Right ventricle myocardium inferior (tissue), 1 donor: ENCODE measurements around the gene CEACAM7. TPM values are rescaled to one million over a fixed set of nuclear protein-coding genes. Genes with fewer than 3 reads are reported as not detected.
"Not testable (repeated sequence)": the region's sequence is repeated elsewhere in the genome, so short reads cannot be mapped to it uniquely, and the experiment has no call there.

Source experiments
- ATAC-seq: fragments of 200-7000 bp; cut with Tn5 transposase; one replicate; pipeline ENCODE4 v1.9.1; 2020; ENCODE audit warnings: mild to moderate bottlenecking, moderate library complexity
- DNase-seq: peaks from one replicate; pipeline ENCODE4 v3.0.0; 2021; ENCODE audit errors: missing footprints
- intact Hi-C: fragments of 100-400 bp; cut with DNase I; formaldehyde crosslinking; loops from one replicate; pipeline ENCODE4 v1.11.0; 2022
- total RNA-seq: library from RNA; stranded (reverse); fragmentation: NEBNext Ultra II Directional; extraction: Animal tissue kit (Norgen Biotek cat#: 25700); gene quantifications from one replicate; pipeline ENCODE4 v1.2.1, GENCODE V29; 2021
- donor health status: DM: no; HTN: yes; CAD: no; lungs with severe emphysema.

CEACAM7 gene
- total RNA-seq, 1 donor from 2014 or later = not detected

DNA sequence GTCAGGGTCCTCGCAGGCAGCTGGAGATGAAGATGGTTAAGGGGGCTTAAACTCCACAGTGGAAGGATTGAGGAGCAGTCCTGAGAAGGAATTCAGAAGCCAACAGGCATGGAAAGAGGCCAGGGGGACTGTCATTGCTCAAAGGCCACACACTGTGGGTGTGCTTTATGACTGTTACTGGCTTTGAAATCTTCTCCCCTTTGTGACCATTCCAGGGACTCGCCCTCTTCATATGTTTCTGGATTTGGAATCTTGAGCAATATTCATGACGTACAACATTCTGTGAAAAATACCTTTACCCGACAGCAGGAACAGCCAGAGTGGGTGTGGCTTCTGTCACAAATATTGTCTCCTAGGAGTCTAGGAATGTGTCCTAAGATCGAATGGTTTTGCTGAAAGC lies 16.6 kb downstream of the CEACAM7 start:
- ATAC-seq (no peak), DNase-seq (no peak)
- intact Hi-C loops = no loop called here

DNA sequence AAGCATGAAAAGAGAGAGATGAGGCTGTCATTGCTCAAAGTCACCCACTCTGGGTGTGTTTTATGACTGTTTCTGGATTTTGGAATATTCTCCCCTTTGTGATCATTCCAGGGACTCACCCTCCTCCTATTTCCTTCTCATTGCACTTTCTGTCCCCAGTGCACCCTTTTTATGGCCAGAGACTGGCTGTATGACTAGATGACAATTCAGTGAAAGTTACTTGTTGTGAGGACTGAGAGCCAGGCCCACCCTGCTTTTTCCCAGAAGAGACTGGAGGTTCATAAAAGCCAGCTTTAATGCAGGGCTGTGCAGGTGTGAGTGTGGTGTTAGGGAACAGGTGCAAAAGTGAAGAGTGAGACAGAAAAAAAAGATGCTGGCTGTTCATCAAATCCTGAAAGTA lies 17.3 kb downstream of the CEACAM7 start:
- DNase-seq = no peak
- intact Hi-C loops = no loop called here
- ATAC-seq = no peak

DNA sequence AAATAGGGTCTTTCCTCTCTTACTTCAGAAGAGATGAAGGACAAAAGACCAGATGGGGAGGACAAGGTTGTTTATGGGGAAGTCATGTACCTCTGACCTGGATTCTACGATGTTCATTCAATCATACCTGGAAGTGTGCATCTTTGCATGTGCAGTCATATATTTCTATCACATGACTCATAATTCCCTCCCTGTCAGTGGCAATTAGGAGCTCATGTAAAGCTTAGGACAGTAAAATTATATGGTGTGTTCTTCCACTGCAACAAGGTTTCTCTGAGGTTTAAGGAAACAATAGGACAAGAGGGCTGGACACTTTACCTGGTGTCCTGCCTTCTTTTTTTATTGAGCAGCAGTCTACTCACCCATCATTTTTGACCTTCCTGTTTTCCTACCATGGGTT lies 19.8 kb downstream of the CEACAM7 start:
- ATAC-seq (no peak), DNase-seq (no peak)
- intact Hi-C loops = no loop called here

DNA sequence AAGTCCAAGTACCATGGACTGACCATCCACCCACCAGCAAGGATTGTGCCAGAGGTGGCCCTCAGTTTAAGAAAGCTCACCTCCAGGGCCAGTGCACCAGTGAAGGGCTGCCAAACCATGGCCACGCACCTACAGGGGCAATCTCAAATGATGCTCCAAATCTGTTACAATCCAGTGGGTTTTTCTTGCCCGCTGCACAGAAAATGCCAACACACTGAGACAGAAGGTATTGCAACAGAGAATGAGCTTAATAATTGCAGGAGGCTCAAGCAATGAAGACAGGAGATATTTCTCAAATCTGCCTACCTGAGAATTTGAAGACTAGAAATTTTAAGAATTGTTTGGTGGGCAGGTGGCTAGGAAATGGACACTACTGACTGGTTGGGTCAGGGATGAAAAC lies 22.0 kb downstream of the CEACAM7 start:
- ATAC-seq (no peak), DNase-seq (no peak)
- intact Hi-C loops = no loop called here

DNA sequence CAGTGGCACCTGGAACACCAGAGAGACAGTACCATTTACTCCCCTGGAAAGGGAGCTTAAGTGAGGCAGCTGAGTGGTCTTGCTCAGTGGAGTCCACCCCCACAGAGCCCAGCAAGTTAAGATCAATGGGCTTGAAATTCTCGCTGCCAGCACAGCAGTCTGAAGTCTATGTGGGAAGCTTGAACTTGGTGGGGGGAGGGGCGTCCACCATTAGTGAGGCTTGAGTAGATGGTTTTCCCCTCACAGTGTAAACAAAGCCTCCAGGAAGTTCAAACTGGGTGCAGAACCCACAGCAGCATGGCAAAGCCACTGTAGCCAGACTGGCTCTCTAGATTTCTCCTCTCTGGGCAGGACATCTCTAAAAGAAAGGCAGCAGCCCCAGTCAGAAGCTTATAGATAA lies 30.9 kb downstream of the CEACAM7 start:
- ATAC-seq (no peak), DNase-seq (no peak)
- intact Hi-C loops = no loop called here

DNA sequence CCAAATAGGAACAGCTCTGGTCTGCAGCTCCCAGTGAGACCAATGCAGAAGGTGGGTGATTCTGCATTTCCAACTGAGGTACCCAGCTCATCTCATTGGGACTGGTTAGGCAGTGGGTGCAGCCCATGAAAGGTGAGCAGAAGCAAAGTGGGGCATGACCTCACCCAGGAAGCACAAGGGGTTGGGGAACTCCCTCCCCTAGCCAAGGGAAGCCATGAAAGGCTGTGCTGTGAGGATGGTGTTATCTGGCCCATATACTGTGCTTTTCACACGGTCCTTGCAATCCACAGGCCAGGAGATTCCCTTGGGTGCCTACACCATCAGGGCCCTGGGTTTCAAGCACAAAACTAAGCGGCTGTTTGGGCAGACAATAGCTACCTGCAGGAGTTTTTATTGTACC lies 31.3 kb downstream of the CEACAM7 start:
- intact Hi-C loops, ATAC-seq, DNase-seq: not testable (repeated sequence)

DNA sequence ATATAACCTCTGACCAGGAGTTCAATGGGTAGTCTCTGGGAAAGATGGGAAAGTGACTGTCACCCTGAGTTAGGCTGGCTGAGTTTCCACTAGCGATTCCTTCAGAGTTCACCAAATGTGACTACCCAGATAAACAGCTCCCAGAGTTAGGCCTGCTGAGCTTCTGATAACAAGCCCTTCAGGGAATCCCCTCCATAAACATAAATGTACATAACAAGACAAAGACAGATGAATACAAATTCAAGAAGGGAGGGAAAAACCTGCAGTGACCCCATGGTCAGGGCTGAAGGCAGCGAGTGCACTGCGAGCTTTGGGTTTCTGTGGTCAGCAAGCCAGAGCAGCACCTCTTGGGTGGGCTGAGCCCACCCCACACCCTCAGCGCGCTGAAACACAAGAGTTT lies 35.8 kb downstream of the CEACAM7 start:
- intact Hi-C loops = no loop called here
- no peak for ATAC-seq
- DNase-seq = no peak

DNA sequence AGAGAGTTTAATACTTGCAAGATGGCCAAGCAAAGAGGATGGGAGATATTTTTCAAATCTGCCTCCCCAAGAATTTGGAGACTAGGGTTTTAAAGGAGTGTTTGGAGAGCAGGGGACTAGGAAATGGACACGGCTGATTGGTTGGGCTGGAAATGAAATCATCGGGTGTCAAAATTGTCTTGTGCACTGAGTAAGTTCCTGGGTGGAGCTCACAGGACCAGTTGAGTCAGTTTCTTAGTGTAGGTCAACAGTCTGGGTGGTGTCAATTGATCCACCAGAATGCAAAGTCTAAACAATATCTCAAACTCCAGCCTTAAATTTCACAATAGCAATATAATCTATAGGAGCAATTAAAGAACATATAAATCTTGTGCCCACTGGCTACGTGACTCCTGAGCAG lies 38.2 kb downstream of the CEACAM7 start:
- DNase-seq = no peak
- intact Hi-C loops = no loop called here
- ATAC-seq = no peak

DNA sequence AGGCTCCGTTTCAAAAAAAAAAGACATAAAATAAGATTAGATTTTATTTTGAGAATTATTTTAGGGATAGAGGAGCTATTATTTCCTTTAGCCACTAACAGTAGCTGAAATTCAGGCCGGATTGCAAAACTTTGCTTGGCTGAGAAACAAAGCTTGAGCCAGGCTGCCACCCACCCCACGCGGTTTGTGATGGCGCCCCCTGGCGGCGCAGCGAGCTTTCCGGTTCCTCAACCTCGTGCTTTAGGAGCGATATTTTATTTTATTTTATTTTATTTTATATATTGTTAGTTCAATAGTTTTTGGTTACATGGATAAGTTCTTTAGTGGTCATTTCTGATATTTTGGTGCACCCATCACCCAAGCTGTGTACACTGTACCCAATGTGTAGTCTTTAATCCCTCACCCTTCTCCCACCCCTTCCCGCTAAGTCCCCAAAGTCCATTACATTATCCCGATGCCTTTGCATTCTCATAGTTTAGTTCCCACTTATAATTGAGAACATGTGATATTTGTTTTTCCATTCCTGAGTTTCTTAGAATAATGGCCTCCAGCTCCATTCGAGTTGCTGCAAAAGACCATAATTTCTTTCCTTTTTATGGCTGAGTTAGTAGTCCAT lies 41.4 kb downstream of the CEACAM7 start:
- ATAC-seq (no peak), DNase-seq (peak; percentile 76)
- intact Hi-C loops = no loop called here

DNA sequence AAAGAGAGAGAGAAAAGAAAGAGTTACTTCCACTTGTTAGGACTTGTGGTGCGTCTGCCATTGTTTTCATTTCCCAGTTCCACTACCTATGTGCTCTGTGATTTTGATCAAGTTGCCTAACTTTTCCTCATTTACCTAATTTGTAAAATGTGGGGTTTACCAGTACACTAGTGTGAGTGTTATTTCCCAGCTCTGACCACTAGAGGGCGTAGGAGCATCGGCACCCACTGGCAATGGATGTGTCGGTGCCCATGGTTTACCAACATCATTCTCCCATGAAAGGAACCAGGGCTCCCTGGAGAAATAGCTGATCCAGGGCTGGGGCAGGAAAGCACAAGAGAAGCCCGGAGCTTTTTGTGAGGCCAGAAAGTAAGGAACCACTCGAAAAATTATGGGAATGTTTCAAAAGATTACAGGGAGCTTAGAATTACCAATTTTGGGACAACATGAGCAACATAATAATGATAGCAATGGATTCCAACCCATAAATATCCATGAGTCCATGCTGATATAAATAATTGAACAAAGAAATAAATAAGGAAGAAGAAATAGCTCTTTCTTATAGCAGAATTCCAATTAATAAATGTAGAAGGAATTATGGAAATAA lies 46.1 kb downstream of the CEACAM7 start:
- DNase-seq = peak; percentile 78
- intact Hi-C loops = loop anchor here (5.0 kb wide), 1 partner anchor 105 kb away; no protein-coding TSS in a partner anchor
- no peak for ATAC-seq

DNA sequence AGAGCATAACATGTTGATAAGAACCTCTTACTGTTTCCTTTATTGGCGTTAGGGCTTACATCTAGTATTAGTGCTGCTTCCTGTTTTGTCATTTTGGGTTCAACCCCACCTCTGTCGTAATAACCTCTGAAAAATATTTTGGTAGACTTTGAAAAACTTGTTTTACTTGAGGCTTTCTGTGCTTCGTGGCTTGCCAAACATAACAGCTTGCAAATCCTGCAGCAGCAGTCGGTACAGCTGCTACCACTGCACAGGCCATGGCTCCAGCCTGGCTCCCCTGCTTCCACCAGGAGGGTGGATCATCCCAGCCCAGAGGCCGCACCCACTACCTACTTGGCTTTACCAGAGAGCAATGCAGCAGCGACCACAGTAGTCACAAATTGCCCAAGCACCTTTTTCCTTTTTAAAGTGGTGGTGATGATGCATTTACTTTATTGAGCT lies 49.4 kb downstream of the CEACAM7 start:
- ATAC-seq = no peak
- intact Hi-C loops = no loop called here

DNA sequence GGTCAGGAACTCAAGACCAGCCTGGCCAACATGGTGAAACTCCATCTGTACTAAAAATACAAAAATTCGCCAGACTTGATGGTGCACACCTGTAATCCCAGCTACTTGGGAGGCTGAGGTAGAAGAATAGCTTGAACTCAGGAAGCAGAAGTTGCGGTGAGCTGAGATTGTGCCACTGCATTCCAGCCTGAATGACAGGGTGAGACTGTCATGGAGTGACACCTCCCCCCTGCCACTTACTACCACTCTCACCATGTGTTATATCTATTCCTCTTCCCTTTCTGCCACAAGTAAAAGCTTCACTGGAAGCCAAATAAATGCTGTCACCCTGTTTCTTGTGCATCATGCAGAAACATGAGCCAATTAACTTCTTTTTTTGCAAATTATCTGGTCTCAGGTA lies 50.6 kb downstream of the CEACAM7 start:
- intact Hi-C loops = no loop called here
- DNase-seq = no peak
- no peak for ATAC-seq

More for the DNA sequence above, 49.4 kb downstream of the CEACAM7 start:
- no peak for DNase-seq

DNA sequence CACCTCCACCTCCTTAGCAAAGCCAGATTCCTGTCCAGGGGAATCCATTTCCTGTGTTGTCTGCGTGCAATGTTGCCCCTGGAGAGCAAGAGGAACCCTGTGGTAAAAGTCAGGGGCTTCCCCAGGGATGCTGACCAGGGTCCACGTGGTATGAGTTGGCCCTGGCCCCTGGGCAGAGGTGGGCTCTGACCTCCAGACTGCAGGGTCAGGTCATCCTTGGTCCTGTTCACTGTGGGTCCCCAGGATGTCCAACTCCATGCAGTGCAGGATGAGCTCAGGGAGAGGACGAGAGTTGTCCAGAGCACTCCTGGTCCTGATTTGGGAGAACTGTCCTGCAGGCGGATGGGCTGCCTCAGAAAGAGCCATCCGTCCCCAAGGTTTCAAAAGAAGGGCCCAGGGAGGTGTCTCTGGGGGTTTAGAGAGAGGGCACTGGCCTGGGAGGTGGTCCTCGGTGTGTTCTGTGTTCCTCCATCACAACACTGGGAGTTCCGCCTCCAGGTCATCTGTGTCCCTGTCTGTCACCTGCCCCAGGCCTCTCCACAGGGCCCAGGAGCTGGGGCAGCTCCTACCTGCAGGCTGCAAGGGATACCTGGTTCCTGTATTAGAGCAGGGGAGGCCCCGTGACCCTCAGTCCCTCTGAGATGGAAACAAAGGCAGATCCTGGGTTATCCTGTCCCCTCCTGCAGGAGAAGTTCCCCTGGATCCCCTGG lies 59.9 kb downstream of the CEACAM7 start:
- intact Hi-C loops = no loop called here
- DNase-seq (no peak), ATAC-seq (no peak)

DNA sequence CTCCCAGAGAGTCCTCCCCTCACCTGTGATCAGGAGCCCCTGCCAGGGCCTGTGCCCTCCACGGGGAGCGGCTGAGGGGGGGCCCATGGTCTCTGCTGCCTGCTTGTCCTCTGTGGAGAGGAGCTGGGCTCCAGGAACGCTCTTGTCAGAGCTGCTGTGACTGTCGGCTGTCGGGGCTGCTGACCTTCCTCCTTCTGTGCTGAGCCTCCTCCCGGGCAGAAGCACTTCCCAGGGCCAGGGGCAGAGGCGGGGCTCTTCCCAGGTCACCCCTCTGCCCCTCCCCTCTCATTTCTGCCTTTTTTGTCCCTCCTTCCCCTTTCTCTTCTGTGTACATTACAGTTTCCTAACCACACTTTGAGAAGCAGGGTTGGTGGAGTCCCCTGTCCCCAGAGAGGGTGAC lies 61.2 kb downstream of the CEACAM7 start, which contains the start of gene CEACAM4:
TSS of gene CEACAM4 (minus strand) at position 198 of the 400 bp plus-strand sequence. CDS start at position 87, 111 bp downstream.
- ATAC-seq = peak; percentile 71
- intact Hi-C loops = no loop called here

DNA sequence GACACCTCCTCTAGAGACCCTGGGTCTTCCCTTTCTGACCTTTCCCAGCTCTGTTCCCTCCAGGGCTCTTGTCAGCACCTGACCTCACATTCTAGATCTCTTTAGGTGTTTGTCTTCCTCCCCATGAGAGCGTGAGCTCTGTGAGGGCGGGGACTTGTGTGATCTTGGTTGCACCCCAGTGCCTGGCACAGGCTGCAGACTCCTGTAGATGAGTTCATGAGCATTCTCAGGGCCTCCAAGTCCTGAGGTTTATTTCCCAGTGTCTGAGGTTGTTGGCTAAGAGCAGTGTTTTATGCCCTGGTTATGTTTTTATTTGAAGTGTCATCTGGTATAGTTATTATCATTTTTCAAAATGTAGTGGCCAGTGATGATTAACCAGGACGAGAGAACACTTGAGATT lies 61.8 kb downstream of the CEACAM7 start:
- DNase-seq = no peak
- ATAC-seq = no peak
- intact Hi-C loops = no loop called here

More for the DNA sequence above, 61.2 kb downstream of the CEACAM7 start, which contains the start of gene CEACAM4:
- DNase-seq = peak; percentile 88

DNA sequence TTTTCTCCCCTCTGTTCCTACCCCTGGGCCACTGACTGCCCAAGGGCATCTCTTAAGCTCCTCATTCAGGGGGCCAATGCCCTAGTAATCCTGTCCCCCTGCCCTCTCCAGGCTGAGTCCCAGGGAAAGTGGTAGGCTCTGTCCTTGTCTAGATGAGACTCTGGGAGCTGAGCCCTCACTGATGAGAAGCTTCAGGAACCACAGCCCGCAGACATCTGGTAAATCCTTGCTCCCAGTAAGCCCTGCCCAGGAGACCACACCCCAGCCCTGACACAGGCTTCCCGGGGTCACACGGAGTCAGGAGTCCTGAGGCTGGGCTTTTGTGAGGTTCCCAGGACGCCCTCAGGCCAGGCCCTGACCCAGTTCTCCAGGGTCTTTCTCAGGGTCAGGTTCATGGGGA lies 63.1 kb downstream of the CEACAM7 start:
- ATAC-seq = no peak

DNA sequence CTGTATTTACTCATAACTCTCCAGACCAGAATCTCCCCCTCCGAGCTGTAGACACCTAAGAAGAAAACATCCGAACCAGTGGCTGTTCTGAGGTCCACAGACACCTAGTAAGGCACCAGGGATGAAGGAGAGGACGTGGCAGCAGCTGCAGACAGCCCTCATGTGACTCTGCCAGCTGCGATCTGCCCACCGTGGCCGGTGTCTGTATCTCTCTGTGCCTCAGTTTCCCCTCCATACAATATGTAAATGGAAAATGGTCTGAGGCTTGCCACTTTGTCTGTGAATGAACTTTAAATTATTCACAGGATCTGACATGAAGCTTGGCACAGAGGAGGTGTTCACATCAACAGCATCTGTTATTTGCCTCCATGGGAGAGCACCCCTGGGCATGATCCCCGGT lies 63.6 kb downstream of the CEACAM7 start:
- intact Hi-C loops = no loop called here
- no peak for ATAC-seq
- DNase-seq = no peak

More for the DNA sequence above, 63.1 kb downstream of the CEACAM7 start:
- intact Hi-C loops = no loop called here
- DNase-seq = no peak

DNA sequence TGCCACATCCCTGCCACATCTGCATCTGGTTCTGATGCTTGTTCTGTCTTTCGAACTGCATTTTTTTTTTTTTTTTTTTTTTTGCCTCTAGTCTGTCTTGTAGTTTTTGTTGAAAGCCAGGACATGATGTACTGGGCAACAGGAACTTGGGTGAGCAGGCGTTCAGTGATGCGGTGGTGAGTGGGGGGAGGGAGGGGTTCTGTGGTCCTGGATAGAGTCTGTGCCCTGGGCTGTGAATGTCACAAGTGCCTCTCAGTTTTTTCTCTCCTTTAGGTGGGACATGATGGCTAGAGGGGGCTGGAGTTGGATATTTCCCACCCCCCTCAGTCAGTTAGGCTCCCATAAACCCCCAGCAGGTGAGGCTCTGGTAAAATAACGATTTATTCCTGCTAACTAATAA lies 64.7 kb downstream of the CEACAM7 start:
- DNase-seq (no peak), ATAC-seq (no peak)
- intact Hi-C loops = no loop called here
